GM12878 (cell line): ENCODE measurements around the gene MGARP. TPM values are rescaled to one million over a fixed set of nuclear protein-coding genes. Genes with fewer than 3 reads are reported as not detected.

Experiments used
- ASH2L ChIP-seq: fragments of 300-600, 200-600 bp; sonication (generic); IDR thresholded peaks from 2 replicates; pipeline ENCODE4 v1.6.1; 2017; ENCODE audit warnings: low read depth, mild to moderate bottlenecking, borderline replicate concordance
- ATF3 ChIP-seq: IDR thresholded peaks from 2 replicates; pipeline ENCODE4 v1.6.1; 2011; ENCODE audit warnings: low read depth, mild to moderate bottlenecking, low read length, moderate library complexity, borderline replicate concordance; ENCODE audit errors: extremely low read depth
- ATF7 ChIP-seq: fragments of 450-650 bp; IDR thresholded peaks from 2 replicates; pipeline ENCODE4 v1.6.1; 2016; ENCODE audit warnings: low read depth, mild to moderate bottlenecking
- CHD1 ChIP-seq: IDR thresholded peaks from 2 replicates; pipeline ENCODE4 v1.6.1; 2012; ENCODE audit warnings: low read depth, low read length, improper control_type of control experiment
- CREM ChIP-seq: IDR thresholded peaks from 2 replicates; pipeline ENCODE4 v1.6.1; 2014; ENCODE audit warnings: antibody characterized with exemption, low read depth
- CTCF ChIP-seq, 3 experiments: IDR thresholded peaks in 2 of 3; conservative IDR thresholded peaks in 1 of 3; 2 replicates each; pipeline ENCODE4 v1.5.1; 2011; ENCODE audit warnings: low read depth in 3 of 3, low read length in 3 of 3, mild to moderate bottlenecking in 3 of 3, control low read depth in 2 of 3, moderate library complexity in 2 of 3, inconsistent platforms in 1 of 3, mixed read lengths in 1 of 3; ENCODE audit not compliant: control insufficient read depth in 2 of 3, insufficient read depth in 1 of 3; ENCODE audit errors: extremely low read depth in 1 of 3
- EED ChIP-seq: sonication (generic); IDR thresholded peaks from 2 replicates; pipeline ENCODE4 v1.6.1; 2016; ENCODE audit warnings: antibody characterized with exemption, low read depth
- EGR1 ChIP-seq, 2 experiments: IDR thresholded peaks; 1 replicate in 1 of 2; 2 replicates in 1 of 2; pipeline ENCODE4 v1.6.1; 2011 to 2012; ENCODE audit warnings: low read depth in 2 of 2, low read length in 2 of 2, borderline replicate concordance in 1 of 2, mild to moderate bottlenecking in 1 of 2, moderate library complexity in 1 of 2
- IKZF1 ChIP-seq: fragments of 450-650 bp; conservative IDR thresholded peaks from 2 replicates; pipeline ENCODE4 v1.6.1; 2017; ENCODE audit warnings: antibody characterized with exemption, mild to moderate bottlenecking
- IKZF2 ChIP-seq, 2 experiments: fragments of 450-650 bp; IDR thresholded peaks; 2 replicates each; pipeline ENCODE4 v1.6.1; 2017; ENCODE audit warnings: mild to moderate bottlenecking in 2 of 2, moderate library complexity in 2 of 2
- LARP7 ChIP-seq: fragments of 450-650 bp; IDR thresholded peaks from 2 replicates; pipeline ENCODE4 v1.6.1; 2017; ENCODE audit warnings: mild to moderate bottlenecking
- MEF2B ChIP-seq: fragments of 450-650 bp; IDR thresholded peaks from 2 replicates; pipeline ENCODE4 v1.6.1; 2018; ENCODE audit warnings: mild to moderate bottlenecking, moderate library complexity; ENCODE audit not compliant: partially characterized antibody, poor library complexity, severe bottlenecking
- MLLT1 ChIP-seq: fragments of 450-650 bp; IDR thresholded peaks from 2 replicates; pipeline ENCODE4 v1.6.1; 2016; ENCODE audit warnings: mild to moderate bottlenecking
- NFYB ChIP-seq: IDR thresholded peaks from 2 replicates; pipeline ENCODE4 v1.6.1; 2011; ENCODE audit warnings: low read depth, mild to moderate bottlenecking, low read length, improper control_type of control experiment, moderate library complexity; ENCODE audit not compliant: insufficient read depth
- NR2C1 ChIP-seq: fragments of 450-650 bp; IDR thresholded peaks from 2 replicates; pipeline ENCODE4 v1.6.1; 2017; ENCODE audit warnings: antibody characterized with exemption, mild to moderate bottlenecking, moderate library complexity
- PBX3 ChIP-seq: IDR thresholded peaks from 2 replicates; pipeline ENCODE4 v1.6.1; 2011; ENCODE audit warnings: mild to moderate bottlenecking, low read depth, low read length, moderate library complexity; ENCODE audit not compliant: insufficient replicate concordance
- PKNOX1 ChIP-seq: fragments of 450-650 bp; IDR thresholded peaks from 2 replicates; pipeline ENCODE4 v1.6.1; 2016; ENCODE audit warnings: mild to moderate bottlenecking
- POLR2AphosphoS5 ChIP-seq: IDR thresholded peaks from 2 replicates; pipeline ENCODE4 v1.6.1; 2011; ENCODE audit warnings: mild to moderate bottlenecking, low read length, inconsistent platforms
- RB1 ChIP-seq: fragments of 450-650 bp; formaldehyde crosslinking; IDR thresholded peaks from 2 replicates; pipeline ENCODE4 v1.6.1; 2017; ENCODE audit warnings: mild to moderate bottlenecking, borderline replicate concordance
- RUNX3 ChIP-seq: IDR thresholded peaks from 2 replicates; pipeline ENCODE4 v1.6.1; 2012; ENCODE audit warnings: low read length, inconsistent platforms
- SREBF2 ChIP-seq: IDR thresholded peaks from 2 replicates; pipeline ENCODE4 v1.6.1; 2012; ENCODE audit warnings: mild to moderate bottlenecking, low read length
- TCF3 ChIP-seq: IDR thresholded peaks from 2 replicates; pipeline ENCODE4 v1.6.1; 2012; ENCODE audit warnings: low read depth, mild to moderate bottlenecking, low read length, borderline replicate concordance; ENCODE audit not compliant: insufficient read depth
- polyA plus RNA-seq, 11 experiments: library from polyadenylated mRNA; depleted of rRNA in 4 of 11; unstranded in 6 of 11; stranded (reverse) in 5 of 11; fragments of >200 nt; fragmentation: Nextera tagmentation in 4 of 11; fragmentation: Illumina TruSeq in 1 of 11; extraction: Ambion mirVana in 4 of 11; extraction: Trizol in 1 of 11; gene quantifications; 1 replicate in 1 of 11; 2 replicates in 10 of 11; pipeline versions ENCODE4 v1.2.1 to v1.2.3, GENCODE V29; 2011 to 2016; ENCODE audit warnings: inconsistent platforms in 2 of 11, missing spikeins in 2 of 11, low read depth in 1 of 11
- total RNA-seq, 4 experiments: library from RNA; depleted of rRNA in 3 of 4; stranded (reverse); fragments of >200 nt in 3 of 4; fragmentation: Illumina TruSeq in 1 of 4; extraction: Trizol in 1 of 4; gene quantifications; 2 replicates each; pipeline versions ENCODE4 v1.2.1 to v1.2.3, GENCODE V29; 2013 to 2021

The MGARP gene
- total and polyA plus RNA-seq, 10 of the 15 experiments (the other 5 are each of a cell fraction or from before 2014, with no cell fraction given) = 0.04 to 0.23 (median 0.08) TPM; not detected in 7

- 0 out of 2 replicates have a peak, but pooled peaks have one; percentile 41 for TF ChIP-seq TCF3
- 0 out of 2 replicates have a peak, but pooled peaks have one; percentile 8 for TF ChIP-seq CREM
- TF ChIP-seq PBX3 = peak; percentile 39
- peak; percentile 90; the same call in 1 of the 2 replicates for TF ChIP-seq EED
- peak; percentile 72; the same call in 1 of the 2 replicates for TF ChIP-seq LARP7
- no peak for TF ChIP-seq ATF3
- peak; percentile 11; the same call in 1 of the 2 replicates for TF ChIP-seq MLLT1
- peak; percentile 62 to 77 for TF ChIP-seq IKZF2 (IDR thresholded peaks at IDR 0.05)
- peak in 1 of 3 experiments; percentile 35; a peak in 1 of 6 replicates for TF ChIP-seq CTCF (IDR thresholded peaks at IDR 0.05 in 2 of 3, conservative IDR thresholded peaks at IDR 0.05 in 1 of 3; ENCODE audit: control insufficient read depth in 2 of 3, extremely low read depth in 1 of 3, insufficient read depth in 1 of 3, low read depth in 3 of 3, low read length in 3 of 3)
- peak; percentile 67 for TF ChIP-seq MEF2B
- 0 out of 2 replicates have a peak, but pooled peaks have one; percentile 40 for TF ChIP-seq NR2C1
- peak; percentile 53 for TF ChIP-seq IKZF1
- 0 out of 2 replicates have a peak, but pooled peaks have one; percentile 61 for TF ChIP-seq CHD1
- TF ChIP-seq PKNOX1 = peak; percentile 86
- no peak for TF ChIP-seq SREBF2
- 0 out of 2 replicates have a peak, but pooled peaks have one; percentile 10 for TF ChIP-seq NFYB
- peak; percentile 71; the same call in 1 of the 2 replicates for TF ChIP-seq POLR2AphosphoS5
- TF ChIP-seq RB1 = peak; percentile 69; the same call in 1 of the 2 replicates
- peak; percentile 47; the same call in 1 of the 2 replicates for TF ChIP-seq ATF7
- TF ChIP-seq EGR1 (IDR thresholded peaks at IDR 0.05; ENCODE audit: borderline replicate concordance in 1 of 2, low read depth in 2 of 2, low read length in 2 of 2) = 0 out of 3 replicates have a peak, but pooled peaks of 1 of the 2 experiments have one; percentile 36
- TF ChIP-seq ASH2L = no peak
- TF ChIP-seq RUNX3 = peak; percentile 26; the same call in 1 of the 2 replicates
Measured at GRCh38 chr4:139301821-139302611, 22.0 kb upstream of the MGARP start, which contains the start of gene NDUFC1 (continued).
